Keratinocyte (primary cell): ENCODE measurements around the gene TCF7L2.

Source experiments
- EZH2 ChIP-seq: IDR thresholded peaks from one replicate; pipeline ENCODE4 v1.6.1; 2012; ENCODE audit warnings: inconsistent platforms, mild to moderate bottlenecking, low read length, moderate library complexity
- TF ChIP-seq, protein P1 (sequence below), 3 experiments: IDR thresholded peaks in 1 of 3; conservative IDR thresholded peaks in 1 of 3; optimal IDR thresholded peaks in 1 of 3; 2 replicates in 2 of 3; 3 replicates in 1 of 3; pipeline versions ENCODE3 to v1.5.1; 2011; ENCODE audit warnings: low read length in 3 of 3, mild to moderate bottlenecking in 3 of 3, moderate library complexity in 2 of 3, control low read depth in 1 of 3, inconsistent platforms in 1 of 3; ENCODE audit not compliant: insufficient read depth in 2 of 3; ENCODE audit errors: extremely low read depth in 1 of 3

DNA sequence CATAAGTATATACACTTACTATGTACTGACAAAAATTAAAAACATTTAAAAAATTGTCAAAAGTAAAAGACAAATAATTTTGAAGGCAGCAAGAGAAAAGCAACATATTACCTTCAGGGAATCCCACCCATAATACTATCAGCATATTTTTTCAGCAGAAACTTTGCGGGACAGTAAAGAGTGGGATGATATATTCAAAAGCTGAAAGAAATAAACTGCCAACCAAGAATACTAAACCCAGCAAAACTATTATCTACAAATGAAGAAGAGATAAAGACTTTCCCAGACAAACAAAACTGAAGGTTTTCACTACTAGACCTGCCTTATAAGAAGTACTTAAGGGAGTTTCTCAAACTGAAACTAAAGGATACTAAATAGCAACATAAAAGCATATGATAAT is 257.9 kb downstream of the TCF7L2 start:
- TF ChIP-seq, protein P1, sequence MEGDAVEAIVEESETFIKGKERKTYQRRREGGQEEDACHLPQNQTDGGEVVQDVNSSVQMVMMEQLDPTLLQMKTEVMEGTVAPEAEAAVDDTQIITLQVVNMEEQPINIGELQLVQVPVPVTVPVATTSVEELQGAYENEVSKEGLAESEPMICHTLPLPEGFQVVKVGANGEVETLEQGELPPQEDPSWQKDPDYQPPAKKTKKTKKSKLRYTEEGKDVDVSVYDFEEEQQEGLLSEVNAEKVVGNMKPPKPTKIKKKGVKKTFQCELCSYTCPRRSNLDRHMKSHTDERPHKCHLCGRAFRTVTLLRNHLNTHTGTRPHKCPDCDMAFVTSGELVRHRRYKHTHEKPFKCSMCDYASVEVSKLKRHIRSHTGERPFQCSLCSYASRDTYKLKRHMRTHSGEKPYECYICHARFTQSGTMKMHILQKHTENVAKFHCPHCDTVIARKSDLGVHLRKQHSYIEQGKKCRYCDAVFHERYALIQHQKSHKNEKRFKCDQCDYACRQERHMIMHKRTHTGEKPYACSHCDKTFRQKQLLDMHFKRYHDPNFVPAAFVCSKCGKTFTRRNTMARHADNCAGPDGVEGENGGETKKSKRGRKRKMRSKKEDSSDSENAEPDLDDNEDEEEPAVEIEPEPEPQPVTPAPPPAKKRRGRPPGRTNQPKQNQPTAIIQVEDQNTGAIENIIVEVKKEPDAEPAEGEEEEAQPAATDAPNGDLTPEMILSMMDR (optimal IDR thresholded peaks at IDR 0.05 in 1 of 3, IDR thresholded peaks at IDR 0.05 in 1 of 3, conservative IDR thresholded peaks at IDR 0.05 in 1 of 3; ENCODE audit: extremely low read depth in 1 of 3, insufficient read depth in 2 of 3, low read length in 3 of 3) = no peak
- TF ChIP-seq EZH2 = no peak
